NCI-H345 treated with DMSO at 0.1 percent for 48 hours (cell line): ENCODE data around the gene FLNC.

ENCODE experiments used
- DNase-seq: peaks from one replicate; lab custom pipeline; 2025; ENCODE audit not compliant: unreplicated experiment; lab: John Stamatoyannopoulos, UW

The FLNC gene, protein sequence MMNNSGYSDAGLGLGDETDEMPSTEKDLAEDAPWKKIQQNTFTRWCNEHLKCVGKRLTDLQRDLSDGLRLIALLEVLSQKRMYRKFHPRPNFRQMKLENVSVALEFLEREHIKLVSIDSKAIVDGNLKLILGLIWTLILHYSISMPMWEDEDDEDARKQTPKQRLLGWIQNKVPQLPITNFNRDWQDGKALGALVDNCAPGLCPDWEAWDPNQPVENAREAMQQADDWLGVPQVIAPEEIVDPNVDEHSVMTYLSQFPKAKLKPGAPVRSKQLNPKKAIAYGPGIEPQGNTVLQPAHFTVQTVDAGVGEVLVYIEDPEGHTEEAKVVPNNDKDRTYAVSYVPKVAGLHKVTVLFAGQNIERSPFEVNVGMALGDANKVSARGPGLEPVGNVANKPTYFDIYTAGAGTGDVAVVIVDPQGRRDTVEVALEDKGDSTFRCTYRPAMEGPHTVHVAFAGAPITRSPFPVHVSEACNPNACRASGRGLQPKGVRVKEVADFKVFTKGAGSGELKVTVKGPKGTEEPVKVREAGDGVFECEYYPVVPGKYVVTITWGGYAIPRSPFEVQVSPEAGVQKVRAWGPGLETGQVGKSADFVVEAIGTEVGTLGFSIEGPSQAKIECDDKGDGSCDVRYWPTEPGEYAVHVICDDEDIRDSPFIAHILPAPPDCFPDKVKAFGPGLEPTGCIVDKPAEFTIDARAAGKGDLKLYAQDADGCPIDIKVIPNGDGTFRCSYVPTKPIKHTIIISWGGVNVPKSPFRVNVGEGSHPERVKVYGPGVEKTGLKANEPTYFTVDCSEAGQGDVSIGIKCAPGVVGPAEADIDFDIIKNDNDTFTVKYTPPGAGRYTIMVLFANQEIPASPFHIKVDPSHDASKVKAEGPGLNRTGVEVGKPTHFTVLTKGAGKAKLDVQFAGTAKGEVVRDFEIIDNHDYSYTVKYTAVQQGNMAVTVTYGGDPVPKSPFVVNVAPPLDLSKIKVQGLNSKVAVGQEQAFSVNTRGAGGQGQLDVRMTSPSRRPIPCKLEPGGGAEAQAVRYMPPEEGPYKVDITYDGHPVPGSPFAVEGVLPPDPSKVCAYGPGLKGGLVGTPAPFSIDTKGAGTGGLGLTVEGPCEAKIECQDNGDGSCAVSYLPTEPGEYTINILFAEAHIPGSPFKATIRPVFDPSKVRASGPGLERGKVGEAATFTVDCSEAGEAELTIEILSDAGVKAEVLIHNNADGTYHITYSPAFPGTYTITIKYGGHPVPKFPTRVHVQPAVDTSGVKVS (N-terminal part only)

DNA sequence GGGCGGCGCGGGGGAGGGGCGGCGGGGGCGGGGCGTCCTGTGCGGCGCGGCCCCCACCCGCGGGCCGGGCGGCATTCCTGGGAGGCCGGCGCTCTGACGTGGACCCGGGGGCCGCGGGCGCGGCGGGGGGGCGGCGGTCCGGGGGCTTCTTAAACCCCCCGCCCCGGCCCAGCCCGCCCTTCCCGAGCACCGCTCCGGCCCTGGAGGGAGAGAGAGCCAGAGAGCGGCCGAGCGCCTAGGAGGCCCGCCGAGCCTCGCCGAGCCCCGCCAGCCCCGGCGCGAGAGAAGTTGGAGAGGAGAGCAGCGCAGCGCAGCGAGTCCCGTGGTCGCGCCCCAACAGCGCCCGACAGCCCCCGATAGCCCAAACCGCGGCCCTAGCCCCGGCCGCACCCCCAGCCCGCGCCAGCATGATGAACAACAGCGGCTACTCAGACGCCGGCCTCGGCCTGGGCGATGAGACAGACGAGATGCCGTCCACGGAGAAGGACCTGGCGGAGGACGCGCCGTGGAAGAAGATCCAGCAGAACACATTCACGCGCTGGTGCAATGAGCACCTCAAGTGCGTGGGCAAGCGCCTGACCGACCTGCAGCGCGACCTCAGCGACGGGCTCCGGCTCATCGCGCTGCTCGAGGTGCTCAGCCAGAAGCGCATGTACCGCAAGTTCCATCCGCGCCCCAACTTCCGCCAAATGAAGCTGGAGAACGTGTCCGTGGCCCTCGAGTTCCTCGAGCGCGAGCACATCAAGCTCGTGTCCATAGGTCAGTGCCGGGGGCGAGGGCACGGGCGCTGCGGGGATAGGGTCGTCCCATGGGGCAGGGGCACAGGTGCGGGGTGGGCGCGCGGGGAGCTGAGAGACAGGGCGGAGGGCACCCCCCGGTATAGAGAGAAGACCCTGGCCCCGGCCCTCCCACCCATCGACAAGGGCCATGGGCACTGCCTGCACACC is at the start of gene FLNC:
Gene FLNC (plus strand): TSS at position 176 of the 947 bp plus-strand sequence. CDS start 232 bp downstream, at position 408.
- DNase-seq, result no peak

DNA sequence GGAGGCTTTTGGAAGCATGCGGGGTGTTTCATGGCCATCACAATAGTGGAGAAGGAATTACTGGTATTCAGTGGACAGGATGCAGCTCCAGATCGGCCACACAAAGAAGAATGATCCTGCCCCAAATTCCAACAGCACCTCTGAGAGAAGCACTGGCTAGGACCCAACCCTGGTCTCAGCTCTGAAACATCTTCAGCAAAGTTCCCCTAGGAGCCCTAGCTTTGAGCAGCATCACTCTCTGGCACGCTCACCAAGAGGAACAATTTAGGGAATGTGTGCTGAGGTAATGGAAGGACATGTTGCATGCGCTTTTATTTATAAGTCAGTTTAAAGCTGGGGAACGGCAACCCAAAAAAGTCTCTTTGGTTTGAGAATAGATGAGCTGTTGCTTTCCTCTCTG is 49.1 kb upstream of the FLNC start:
- DNase-seq, result no peak

DNA sequence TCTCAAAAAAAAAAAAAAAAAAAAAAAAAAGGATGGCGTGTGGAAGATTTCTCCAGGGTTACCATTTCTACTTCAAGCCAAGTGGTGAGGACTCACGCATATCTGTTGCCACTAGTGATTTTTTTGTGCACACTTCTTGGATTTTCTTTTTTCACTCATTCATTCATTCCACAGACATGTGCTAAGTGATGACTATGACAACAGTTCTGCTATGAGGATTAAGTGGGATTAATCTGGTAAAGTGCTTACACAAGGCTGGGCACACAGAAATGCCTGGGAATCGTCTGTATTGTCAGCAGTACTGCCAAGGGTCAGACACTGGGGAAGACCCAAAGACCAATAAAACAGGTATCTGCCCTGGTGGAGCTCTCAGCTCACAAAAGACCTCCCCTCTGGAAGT is 48.4 kb upstream of the FLNC start:
- no peak for DNase-seq

DNA sequence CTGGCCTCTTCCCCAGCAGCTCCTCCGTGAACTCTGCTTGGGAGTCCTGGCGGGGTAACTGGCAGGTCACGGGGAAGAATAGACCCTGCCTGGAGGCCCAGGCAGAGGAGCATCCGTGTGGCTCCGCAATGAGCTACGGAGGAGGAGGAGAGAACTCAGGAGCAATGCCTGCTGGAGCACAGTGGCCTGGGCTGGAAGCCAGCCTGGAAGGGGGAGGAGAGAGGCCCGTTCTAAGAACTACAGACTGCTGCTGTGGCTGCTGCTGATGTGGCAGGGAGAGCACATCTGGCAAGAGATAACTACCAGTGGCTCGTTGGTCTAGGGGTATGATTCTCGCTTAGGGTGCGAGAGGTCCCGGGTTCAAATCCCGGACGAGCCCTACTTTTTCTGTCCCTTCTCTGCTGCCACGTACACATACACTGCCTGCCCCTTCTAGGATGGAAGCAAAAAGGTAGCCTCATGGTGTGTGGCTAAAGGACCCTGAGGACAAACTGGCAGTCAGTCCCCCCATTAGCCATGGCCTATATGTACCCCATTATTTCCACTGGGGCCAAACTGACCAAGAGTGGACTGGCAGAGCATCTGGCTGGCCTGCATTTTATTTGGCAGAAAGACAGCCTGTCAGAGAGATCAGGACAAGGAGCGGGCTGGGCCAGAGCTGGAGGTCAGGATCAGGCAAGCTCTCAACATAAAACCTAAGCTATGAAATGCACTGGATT is 46.9 kb upstream of the FLNC start:
- no peak for DNase-seq

DNA sequence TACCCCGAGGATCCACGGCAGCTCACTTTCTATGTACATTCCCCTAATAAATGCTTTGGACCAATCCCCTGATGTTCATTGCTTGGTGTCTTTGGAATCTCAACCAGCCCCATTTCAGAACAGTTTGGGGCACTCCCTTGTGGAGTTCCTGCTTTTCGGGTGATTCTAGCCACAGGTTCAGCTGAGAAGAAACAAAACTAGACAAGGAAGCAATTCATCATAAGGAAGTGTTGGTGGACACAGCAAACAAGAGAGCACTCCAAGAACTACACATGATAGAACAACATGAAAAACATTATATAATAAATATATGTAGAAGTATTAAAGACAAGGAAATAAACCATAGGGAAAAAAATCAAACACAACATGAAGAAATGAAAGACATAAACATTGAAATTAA is 44.5 kb upstream of the FLNC start:
- no peak for DNase-seq

DNA sequence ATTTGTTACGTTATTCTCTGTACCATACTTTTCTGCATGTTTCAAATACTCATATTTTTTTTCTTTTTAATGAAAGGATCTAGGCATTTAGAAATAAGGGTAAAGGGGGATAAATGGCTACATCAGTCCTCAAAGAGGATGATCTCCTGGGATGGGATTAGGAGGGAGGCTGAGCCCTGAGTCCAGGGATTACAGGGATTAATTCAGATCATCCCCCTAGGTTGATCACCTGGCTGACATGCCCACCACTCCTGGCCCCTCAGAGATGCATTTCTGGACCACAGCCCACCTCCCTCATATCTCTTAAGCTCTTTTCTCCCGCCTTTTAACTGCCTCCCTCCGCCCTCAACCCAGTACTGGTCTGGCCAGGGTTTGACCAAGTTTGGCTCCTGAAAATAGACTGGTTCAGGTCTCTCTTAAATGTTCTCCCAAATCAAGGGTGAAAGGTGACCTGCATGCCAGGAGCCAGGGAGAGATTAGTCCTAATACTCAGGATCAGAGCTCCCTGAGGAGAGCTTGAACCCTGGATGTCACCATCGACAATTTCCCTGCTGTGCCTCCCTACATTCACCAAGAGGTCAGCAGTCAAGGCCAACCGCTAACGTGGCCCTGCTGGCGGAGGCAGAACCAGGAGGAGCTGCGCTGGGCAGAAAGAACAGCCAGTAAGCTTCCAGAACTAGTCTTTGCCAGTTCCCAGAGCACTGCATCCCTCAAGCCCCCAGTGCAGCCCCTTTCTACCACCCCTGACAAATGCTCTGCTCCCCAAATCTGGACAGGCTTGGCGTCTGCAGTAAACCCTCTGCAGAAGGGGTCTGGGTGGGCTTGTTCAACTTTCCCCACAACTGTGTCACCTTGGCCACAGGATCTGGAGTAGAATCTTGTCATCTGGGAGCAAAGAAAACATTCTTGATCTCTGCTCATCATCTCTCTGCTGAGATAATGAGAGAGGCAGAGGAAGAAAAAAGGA is 41.5 kb upstream of the FLNC start:
- no peak for DNase-seq

DNA sequence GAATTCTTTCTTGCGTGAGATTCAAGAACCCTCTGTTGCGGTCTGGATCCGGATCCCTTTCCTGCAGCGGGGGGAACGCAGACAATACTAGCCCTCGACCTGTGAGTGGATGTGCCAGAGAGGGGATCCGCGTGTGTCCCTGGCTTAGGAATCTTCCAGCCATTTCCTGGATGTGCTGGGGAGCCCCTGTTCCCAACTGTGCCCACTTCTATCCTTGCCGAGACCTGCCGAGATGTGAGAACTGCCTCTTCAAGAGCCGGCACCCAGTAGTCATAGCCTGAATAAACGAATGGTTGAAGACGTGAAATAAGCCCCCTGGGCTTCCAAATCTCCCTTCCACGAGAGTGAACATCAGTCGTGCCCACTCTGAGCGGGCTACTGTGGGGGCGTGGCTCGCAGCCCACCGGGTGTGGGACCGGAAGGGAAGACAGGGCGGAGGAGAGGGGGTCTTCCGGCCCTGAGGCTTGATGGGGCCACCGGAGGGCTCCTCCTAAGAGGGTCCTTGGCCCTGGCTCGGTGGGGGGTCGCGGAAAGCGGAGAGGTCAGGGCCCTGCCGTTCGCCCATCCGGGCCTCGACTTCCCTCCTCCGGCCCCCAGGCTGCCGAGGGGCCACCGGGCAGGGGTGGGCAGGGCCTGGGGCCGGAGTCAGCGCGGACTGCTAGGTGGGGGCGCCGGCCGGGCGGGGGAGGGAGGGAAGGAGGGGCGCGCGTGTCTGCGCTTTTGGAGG is 39.7 kb upstream of the FLNC start:
- no peak for DNase-seq

DNA sequence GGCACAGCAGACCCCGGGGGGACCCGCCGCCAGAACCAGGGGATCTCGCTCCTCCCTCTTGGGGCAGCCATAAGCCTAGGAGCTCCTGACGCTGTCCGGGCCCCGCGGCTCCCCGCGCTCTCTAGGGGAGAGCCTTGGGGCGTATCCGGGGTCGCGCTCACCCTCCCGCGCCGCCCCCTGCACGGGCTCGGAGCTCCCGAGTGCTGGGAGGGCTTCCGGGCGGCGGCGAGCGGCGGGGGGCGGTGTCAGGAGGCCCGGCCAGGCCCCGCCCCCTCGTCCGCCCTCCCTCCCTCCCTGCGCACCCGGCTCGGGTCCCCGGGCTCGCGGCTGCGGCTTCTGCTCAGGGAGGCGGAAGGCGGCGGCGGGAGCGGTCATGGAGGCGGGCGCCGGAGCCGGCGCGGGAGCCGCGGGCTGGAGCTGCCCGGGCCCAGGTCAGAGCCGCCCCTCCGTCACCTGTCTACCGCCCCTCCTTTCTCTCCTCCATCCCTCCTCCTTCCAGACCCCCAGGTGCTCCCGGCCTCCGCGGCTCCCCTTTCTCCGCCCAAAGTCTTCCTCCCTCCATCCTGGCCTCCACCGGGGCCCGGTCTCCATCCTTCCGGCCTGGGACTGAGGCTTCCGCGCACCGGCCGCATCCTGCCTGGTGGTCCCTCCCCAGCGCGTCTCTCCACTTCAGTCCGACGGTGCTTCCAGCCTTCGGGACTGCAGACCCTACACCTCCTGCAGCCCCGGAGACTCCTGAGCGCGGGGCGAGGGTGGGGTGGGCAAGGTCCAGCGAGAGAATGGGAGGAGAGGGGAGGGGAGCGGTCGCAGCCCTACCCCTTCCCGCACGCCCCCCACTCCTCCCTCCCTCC is 38.9 kb upstream of the FLNC start, which contains the start of gene CCDC136:
Gene CCDC136 (plus strand): TSS at position 848 of the 851 bp plus-strand sequence. CDS start 444 bp downstream, outside the sequence.
- peak; percentile 39 for DNase-seq

DNA sequence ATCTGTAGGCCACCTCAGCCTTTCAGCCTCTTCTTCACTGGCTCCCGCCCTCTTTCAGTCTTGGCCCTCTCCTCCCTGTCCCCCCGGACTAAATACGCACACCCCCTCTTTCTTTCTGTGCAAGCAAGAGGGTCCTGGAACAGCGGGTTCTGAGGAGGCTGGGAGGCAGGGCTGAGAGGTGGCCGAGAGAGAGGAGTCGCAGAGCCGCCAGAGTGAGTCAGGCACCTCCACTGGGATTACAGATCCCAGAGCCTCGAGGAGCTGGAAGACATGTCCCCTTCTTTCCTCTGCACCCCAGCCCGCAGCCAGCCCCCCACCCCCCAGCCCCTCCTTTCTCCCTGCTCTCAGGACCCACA is 38.3 kb upstream of the FLNC start:
- DNase-seq, result no peak

DNA sequence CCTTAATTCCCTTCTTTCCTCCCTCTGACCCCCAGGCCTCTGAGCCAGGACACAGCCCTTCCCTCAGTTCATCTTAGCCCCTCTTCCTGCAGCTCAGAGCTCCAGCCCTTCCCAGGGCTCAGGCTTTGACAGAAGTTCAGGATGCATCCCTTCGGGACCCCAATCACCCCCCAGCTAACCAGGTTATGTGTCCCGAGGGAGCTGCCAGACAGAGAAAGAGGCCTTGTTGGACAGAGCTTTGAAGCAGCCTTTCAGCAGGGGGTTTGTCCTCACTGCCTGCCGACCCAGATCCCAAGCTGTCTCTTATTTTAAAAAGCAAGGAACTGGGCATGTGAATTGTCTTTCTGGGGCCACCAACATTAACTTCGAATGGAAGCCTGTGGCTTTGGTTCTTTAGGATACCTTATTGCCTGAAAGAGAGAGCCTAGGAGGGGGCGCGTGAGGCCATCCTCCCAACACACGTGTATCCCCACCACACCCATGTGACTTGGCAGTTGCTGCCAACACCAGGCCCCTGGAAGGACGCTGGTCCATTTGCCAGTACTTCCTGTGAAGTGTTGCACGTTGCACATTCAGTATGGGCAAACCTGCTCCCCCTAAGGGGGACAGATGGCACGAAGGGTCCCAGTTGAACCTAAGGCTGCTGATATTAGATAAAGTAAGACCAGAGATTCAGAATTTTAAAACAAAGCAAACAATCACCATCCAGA is 37.6 kb upstream of the FLNC start:
- DNase-seq, result no peak

DNA sequence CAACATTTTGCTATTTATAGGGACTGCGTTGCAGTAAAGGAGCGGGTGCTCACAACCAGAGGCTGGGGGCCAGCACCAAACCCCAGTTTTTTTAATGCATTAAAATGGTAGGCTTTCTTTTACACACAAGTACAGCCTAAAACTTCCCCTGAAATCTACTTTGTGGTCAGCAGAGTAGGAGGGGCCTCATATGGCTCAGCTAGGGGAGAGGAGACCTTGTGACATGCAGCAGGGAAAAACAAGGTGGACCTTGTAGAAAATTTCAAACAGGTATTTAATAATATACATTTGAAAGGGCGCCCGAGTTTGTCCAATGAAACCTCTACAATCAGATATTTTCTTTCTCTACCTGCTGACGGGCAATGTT is 37.0 kb upstream of the FLNC start:
- no peak for DNase-seq

DNA sequence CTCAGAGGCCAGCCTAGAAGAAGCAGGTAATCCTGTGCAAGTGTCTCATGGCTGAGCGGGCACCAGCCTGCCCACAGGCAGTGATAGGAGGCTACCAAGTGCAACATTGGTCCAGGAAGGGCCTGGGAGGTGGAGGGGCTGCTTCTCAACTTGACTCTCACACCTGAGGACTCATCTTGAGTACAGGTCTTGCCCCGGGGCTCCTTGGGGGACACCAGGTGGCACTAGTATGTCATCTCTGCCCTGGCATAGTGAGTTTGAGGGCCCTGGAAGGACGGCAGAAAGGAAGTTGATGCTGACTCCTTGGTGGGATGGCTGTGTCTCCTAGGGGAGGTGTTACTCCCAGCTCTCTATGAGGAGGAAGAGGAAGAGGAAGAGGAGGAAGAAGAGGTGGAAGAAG is 36.2 kb upstream of the FLNC start:
- no peak for DNase-seq

DNA sequence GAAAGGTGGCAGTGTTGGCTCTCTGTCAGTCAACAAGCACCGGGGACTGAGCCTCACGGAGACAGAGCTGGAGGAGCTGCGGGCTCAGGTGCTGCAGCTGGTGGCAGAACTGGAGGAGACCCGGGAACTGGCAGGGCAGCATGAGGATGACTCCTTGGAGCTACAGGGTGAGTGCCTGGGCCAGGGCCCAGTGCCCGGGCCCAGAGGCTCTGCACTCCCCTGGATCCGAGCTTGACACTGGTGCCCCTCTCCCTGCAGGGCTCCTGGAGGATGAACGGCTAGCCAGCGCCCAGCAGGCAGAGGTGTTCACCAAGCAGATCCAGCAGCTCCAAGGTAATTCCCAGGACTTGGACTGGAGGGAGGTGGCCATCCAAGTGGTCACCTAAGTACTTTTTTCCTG is 35.8 kb upstream of the FLNC start:
- DNase-seq, result no peak

DNA sequence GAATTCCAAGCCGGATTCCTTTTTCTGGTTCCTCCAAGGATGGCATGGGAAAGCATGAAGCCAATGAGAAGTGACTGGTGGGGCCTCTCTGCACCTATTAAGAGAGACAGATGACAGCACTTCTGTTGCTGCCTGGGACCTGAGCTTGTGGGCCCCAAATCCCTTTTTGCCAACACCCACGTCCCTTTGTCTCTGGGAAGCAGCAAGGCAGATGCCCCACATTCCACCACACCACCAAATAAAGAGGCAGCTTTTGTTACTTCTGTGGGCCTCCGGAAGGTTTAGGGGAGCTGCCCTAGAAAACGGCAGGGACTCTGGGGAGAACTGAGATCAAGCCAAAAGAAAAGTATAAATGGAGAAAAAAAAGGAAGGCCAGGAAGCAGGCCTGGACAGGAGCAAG is 35.1 kb upstream of the FLNC start:
- DNase-seq, result no peak

DNA sequence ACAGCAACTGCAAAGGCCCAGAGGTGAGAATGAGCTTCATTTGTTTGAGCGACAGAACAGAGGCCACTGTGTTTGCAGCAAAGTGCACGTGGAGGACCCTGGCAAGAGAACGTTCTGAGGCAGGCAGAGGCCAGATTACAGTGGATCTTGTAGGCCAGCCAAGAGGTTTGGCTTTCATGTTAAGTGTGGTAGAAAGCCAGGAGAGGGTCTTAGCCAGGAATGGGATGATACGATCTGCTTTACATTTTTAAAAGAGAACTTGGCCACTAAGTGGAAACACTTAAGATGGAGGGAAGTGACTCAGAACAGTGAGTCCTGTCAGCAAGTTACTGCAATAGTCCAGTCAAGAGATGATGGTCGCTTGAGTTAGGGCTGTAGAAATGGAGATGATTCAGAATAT is 33.9 kb upstream of the FLNC start:
- DNase-seq, result no peak

DNA sequence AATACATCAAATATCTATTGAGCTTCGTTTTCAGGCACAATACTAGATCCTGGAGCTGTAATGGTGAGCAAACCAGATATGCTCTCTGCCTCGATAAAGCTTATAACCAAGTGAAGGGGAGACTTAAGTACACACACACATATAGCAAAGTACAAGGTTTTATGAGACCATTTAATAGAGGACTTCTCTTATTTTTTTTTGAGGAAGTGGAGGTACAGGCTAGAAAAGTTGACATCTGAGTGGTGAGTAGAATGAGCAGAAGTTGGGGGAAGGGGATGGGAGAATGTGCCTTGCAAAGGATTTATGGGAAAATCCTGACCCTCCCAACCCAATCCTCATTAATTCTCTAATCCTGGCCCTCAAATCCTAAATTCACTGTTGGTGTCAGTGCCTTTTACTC is 30.8 kb upstream of the FLNC start:
- DNase-seq, result no peak
